HL-60 (cell line): ENCODE results near the gene USO1.

ENCODE experiments used
- CTCF ChIP-seq: IDR thresholded peaks from one replicate; pipeline ENCODE4 v1.5.1; 2011; ENCODE audit warnings: low read length, control low read depth, inconsistent platforms; ENCODE audit not compliant: insufficient read depth
- GABPA ChIP-seq: IDR thresholded peaks from 2 replicates; pipeline ENCODE4 v1.6.1; 2012; ENCODE audit warnings: low read depth
- POLR2AphosphoS5 ChIP-seq: IDR thresholded peaks from 2 replicates; pipeline ENCODE4 v1.6.1; 2012; ENCODE audit warnings: low read depth
- SPI1 ChIP-seq: IDR thresholded peaks from 2 replicates; pipeline ENCODE4 v1.6.1; 2012; ENCODE audit warnings: low read depth, mild to moderate bottlenecking, borderline replicate concordance

- TF ChIP-seq CTCF: no peak
- TF ChIP-seq POLR2AphosphoS5: no peak
- TF ChIP-seq SPI1: no peak
- no peak for TF ChIP-seq GABPA
Observed at GRCh38 chr4:75698963-75699228, 25.5 kb upstream of the USO1 start.
